ENCODE data around the gene GALNT18. TPM values are rescaled to one million over a fixed set of nuclear protein-coding genes. Genes with fewer than 3 reads are reported as not detected.

GALNT18 gene
- total RNA-seq, 1 donor: 4.7 TPM

- H3K4me3 ChIP-seq (ENCODE audit: insufficient read depth, low read length): no peak overlapping the region
- peaks cover 9% of the 10 kb centered on the region for H3K27me3 ChIP-seq (ENCODE audit: insufficient read depth, low read length)
- H3K9me3 ChIP-seq (ENCODE audit: low read depth, low read length): no peaks in the 10 kb centered on the region
- DNase-seq (ENCODE audit: insufficient read length, low spot score, missing footprints): peak; percentile 79
- H2AFZ ChIP-seq (ENCODE audit: low read length): no peak overlapping the region
- no peak overlapping the region for H3K4me2 ChIP-seq (ENCODE audit: insufficient read depth, low read length)
- H3K27ac ChIP-seq (ENCODE audit: low read depth, low read length): no peak overlapping the region
- no peaks in the 10 kb centered on the region for H3K79me2 ChIP-seq (ENCODE audit: insufficient read depth, low read length)
- no peaks in the 10 kb centered on the region for H3K36me3 ChIP-seq (ENCODE audit: insufficient read depth, low read length)
- no peaks in the 10 kb centered on the region for H4K20me1 ChIP-seq (ENCODE audit: insufficient read depth, low read length)
- H3K4me1 ChIP-seq (ENCODE audit: insufficient read depth, low read length): peaks cover 12% of the 10 kb centered on the region
- TF ChIP-seq CTCF (IDR thresholded peaks at IDR 0.05; ENCODE audit: extremely low read depth, low read depth, low read length): no peak
Observed at GRCh38 chr11:11572386-11572785, 49.4 kb downstream of the GALNT18 start.

- H3K36me3 ChIP-seq (ENCODE audit: insufficient read depth, low read length): no peaks in the 10 kb centered on the region
- DNase-seq (ENCODE audit: insufficient read length, low spot score, missing footprints): peak; percentile 68
- H2AFZ ChIP-seq (ENCODE audit: low read length): no peak overlapping the region
- H3K27ac ChIP-seq (ENCODE audit: low read depth, low read length): no peak overlapping the region
- H4K20me1 ChIP-seq (ENCODE audit: insufficient read depth, low read length): no peaks in the 10 kb centered on the region
- H3K9me3 ChIP-seq (ENCODE audit: low read depth, low read length): no peaks in the 10 kb centered on the region
- peaks cover 9% of the 10 kb centered on the region for H3K4me1 ChIP-seq (ENCODE audit: insufficient read depth, low read length)
- no peak overlapping the region for H3K4me2 ChIP-seq (ENCODE audit: insufficient read depth, low read length)
- no peaks in the 10 kb centered on the region for H3K79me2 ChIP-seq (ENCODE audit: insufficient read depth, low read length)
- H3K4me3 ChIP-seq (ENCODE audit: insufficient read depth, low read length): no peak overlapping the region
- TF ChIP-seq CTCF (IDR thresholded peaks at IDR 0.05; ENCODE audit: extremely low read depth, low read depth, low read length): no peak
- H3K27me3 ChIP-seq (ENCODE audit: insufficient read depth, low read length): peaks cover 9% of the 10 kb centered on the region
Observed at GRCh38 chr11:11571893-11572292, 49.9 kb downstream of the GALNT18 start.

- Histone ChIP-seq H3K27me3 (ENCODE audit: insufficient read depth, low read length) (peaks cover 12% of the 10 kb centered on the region), H2AFZ (ENCODE audit: low read length) (no peak overlapping the region), H3K4me3 (ENCODE audit: insufficient read depth, low read length) (no peak overlapping the region), H3K79me2 (ENCODE audit: insufficient read depth, low read length) (no peaks in the 10 kb centered on the region), H3K4me2 (ENCODE audit: insufficient read depth, low read length) (no peak overlapping the region), H3K9me3 (ENCODE audit: low read depth, low read length) (no peaks in the 10 kb centered on the region), H3K36me3 (ENCODE audit: insufficient read depth, low read length) (no peaks in the 10 kb centered on the region), H4K20me1 (ENCODE audit: insufficient read depth, low read length) (no peaks in the 10 kb centered on the region), H3K4me1 (ENCODE audit: insufficient read depth, low read length) (peaks cover 8% of the 10 kb centered on the region), H3K27ac (ENCODE audit: low read depth, low read length) (no peak overlapping the region)
- TF ChIP-seq CTCF (IDR thresholded peaks at IDR 0.05; ENCODE audit: extremely low read depth, low read depth, low read length): no peak
- DNase-seq (ENCODE audit: insufficient read length, low spot score, missing footprints): no peak
Observed at GRCh38 chr11:11570823-11571222, 51.0 kb downstream of the GALNT18 start.

GRCh38 chr11:11569936-11570491 lies 51.8 kb downstream of the GALNT18 start:
- Histone ChIP-seq H2AFZ (ENCODE audit: low read length) (peak overlapping the region; percentile 73), H3K27ac (ENCODE audit: low read depth, low read length) (no peak overlapping the region), H3K9me3 (ENCODE audit: low read depth, low read length) (no peaks in the 10 kb centered on the region), H3K36me3 (ENCODE audit: insufficient read depth, low read length) (no peaks in the 10 kb centered on the region), H3K4me2 (ENCODE audit: insufficient read depth, low read length) (peak overlapping the region; percentile 30), H3K4me3 (ENCODE audit: insufficient read depth, low read length) (no peak overlapping the region), H4K20me1 (ENCODE audit: insufficient read depth, low read length) (no peaks in the 10 kb centered on the region), H3K79me2 (ENCODE audit: insufficient read depth, low read length) (no peaks in the 10 kb centered on the region), H3K4me1 (ENCODE audit: insufficient read depth, low read length) (peaks cover 8% of the 10 kb centered on the region), H3K27me3 (ENCODE audit: insufficient read depth, low read length) (peaks cover 12% of the 10 kb centered on the region)
- peak; percentile 51 for DNase-seq (ENCODE audit: insufficient read length, low spot score, missing footprints)
- no peak for TF ChIP-seq CTCF (IDR thresholded peaks at IDR 0.05; ENCODE audit: extremely low read depth, low read depth, low read length)

All from osteoblast (primary cell).